ENCODE data around the gene EEF2KMT.
"Not testable (repeated sequence)": the region's sequence is repeated elsewhere in the genome, so short reads cannot be mapped to it uniquely, and the experiment has no call there.

The EEF2KMT gene

DNA sequence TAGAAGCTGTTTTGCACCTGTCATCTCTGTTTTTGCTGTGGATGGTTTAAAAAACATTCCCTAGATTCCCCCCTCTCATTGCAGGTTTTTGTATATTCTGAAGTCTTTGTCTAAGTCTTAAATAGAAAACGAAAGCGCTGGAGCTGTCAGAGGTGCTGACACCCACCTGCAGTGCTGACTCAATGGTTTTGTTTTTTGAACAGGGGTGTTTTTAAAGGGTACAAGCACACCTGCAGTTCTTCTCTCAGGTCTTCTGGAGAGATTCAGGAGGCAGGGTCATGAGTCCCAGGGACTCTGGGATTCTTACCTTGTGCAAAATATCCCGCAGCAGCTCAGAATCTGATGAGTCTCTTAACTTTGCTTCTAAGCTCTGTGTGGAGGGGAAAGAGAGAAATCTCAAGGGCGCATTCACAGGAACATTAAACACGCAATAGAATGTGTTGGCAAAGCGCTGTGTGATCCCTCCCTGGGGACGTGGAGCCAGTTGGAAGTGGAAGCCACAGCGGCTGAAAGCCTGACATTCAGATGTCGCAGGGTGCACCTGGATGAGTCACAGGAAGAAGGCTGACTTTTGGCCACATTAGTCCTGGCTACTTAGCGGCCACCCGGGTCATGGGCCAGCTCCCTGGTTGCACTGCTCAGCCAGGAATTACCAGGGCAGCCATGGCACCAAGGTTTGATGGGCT lies 2.3 kb downstream of the EEF2KMT start:
- DNase-seq = not testable (repeated sequence)

DNA sequence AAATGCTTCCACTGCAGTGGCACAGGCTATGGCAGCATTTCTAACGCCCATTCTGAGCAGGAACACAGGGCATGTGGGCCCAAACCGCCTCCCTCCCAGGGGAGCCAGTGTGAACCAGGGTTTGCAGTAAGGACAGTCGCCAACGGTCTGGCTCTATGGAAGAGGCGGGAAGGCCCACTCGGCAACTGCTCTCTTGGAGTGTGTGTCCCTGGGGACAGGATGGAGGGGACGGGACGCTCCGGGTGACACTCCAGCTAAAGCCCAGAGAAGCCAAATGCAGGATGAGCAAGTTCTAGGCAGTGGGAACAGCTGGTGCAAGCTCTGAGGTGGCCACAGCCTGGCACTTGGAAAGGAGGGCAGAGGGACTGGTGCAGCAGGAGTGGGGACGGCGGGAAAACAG lies 3.8 kb downstream of the EEF2KMT start:
- not testable (repeated sequence) for DNase-seq

DNA sequence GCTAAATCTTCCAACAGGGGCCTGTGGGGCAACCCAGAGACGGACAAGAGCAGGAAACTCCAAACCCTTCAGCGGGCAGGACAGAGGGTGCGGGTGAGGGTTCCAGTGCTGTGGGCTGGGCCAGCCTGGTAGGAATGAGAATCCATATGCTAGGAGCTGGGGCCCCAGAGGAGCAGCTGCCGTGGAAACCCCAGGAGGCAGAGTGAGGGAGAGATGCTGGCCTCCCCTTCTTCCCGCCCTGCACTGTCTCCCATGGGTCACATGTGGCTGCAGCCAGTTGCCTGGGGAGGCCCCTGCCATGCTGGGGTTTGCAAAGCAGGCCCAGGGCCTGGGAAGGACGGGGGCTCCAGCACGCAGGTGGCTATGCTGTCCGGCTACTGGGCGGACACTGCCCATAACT lies 4.5 kb downstream of the EEF2KMT start:
- not testable (repeated sequence) for DNase-seq

DNA sequence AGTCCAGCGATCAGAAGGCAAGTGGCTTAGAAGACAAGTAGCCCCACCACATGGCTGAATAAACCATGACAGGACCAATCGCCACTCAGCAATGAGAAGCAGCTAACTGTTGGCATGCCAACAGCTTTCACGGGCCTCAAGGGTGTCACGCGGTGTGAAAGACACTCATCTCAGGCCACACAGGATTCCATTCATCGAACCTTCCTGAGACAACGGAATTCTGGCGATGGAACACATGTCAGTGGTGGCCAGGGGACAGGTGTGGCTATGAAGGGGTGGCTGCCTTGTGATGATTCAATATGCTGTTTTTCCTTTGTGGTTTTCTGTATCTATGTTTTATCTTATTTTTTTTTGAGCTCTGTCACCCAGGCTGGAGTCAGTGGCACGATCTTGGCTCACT lies 7.0 kb downstream of the EEF2KMT start:
- DNase-seq = not testable (repeated sequence)

DNA sequence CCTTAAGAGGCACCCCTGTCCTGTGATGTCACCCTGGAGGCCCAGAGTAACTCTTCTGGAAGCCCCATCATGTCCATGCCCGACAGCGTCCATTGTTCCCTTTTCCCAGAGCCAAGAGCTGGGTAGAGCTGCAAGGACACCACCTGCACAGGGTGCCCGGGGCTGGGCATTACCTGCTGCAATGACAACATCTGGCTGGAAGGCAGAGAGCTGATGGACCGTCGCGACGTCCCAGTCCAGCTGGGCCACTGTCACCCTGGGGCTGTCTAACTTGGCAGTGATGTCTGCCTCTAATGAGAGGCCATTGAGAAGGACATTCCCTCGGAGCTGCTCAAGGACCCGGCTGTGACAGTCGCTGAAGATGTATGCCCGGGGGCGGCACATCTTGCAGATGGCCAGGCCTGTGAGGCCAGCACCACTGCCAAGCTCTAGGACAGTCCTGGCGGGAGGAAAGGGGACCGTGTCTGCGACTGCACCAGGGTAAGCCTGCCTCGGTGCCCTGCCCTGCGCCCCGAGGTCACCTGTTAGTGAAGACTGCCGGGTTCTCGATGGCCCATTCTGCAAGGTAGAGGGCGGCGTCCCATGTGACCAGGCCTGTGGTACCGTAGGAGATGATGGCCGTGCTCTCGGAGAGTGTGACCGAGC lies 7.6 kb downstream of the EEF2KMT start:
- DNase-seq = not testable (repeated sequence)

DNA sequence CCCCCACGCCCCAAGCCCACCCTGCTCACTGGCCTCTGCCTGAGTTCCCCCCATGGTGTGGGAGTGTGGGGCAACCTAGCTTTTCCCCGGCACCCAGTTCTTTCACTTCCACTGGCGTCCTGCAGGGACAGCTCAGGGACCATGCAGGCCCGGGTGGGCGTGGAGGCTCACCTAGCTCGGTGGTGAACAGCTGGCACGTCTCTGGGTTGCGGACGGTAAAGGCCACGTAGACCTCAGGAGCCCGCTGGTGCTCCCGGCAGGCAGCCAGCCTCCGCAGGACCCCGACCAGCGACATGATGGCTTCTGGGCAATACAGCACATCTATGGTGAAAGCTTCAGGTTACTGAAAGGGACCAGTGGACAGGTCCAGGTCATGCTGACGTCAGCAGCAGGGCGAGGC lies 8.7 kb downstream of the EEF2KMT start:
- not testable (repeated sequence) for DNase-seq

DNA sequence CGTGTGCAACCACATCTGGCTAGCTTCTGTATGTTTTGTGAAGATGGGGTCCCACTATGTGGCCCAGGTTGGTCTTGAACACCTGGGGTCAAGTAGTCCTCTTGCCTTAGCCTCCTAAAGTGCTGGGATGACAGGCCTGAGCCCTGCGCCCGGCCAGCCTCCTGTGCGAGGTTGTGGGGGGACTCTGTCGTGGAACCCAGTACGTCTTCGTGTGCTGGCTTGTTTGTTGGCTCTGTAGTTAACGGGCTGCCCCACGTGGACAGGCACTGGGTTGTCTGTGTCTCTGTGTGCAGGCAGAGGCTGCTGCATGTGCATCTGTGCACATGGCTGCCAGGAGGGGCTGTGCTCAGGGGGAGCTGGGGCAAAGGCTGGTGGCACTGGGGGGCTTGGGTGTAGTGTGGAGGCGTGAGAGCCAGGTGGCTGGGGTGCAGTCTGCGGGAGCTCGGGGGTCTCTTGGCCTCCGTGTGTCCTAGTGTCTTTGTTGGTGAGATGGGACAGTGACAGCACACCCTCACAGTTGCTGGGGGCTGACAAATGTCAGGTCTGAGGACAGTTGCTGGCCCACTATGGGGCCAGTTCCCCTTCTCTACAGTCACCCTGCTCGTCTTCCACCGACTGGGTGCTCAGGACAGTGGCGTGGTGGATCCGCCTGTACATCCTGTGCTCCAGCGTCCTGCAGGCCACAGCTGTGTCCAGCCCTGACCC lies 9.4 kb downstream of the EEF2KMT start:
- DNase-seq = not testable (repeated sequence)

DNA sequence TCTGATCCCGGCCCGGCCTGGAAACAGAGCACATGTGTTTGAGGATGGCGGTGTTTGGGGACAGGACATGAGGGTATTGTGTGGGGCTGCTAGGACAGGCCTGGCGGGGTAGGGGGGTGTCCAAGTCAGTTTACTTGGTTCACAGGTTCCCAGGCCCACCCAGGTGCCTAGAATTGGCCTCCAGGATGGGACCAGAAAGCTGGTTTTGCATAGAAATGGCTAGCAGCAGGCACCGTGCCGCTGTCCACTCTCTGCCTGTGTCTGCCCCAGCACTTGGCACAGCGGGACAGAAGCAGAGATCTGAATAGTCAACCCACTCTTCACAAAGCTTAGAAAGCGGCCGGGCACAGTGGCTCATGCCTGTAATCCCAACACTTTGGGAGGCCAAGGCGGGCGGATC lies 11.9 kb downstream of the EEF2KMT start:
- DNase-seq = not testable (repeated sequence)

DNA sequence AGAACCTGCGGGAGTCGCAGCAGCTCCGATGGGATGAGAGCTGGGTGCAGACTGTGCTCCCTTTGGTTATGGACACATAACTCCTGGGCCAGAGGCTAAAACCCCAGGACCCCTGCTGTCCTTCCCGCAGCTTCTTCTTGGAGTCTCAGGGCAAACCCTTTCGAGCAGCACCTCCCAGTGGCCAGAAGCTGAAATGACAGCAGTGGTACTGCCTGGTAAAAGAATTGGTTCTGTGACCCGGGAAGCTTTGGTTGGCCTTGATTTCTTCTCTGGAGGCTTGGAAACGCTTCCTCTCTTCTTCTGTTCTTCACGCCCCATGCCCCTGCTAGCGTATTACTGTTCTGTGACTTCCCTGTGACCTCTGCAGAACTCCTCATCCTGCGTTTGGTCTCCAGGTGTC lies 12.8 kb downstream of the EEF2KMT start:
- DNase-seq = peak; percentile 51

DNA sequence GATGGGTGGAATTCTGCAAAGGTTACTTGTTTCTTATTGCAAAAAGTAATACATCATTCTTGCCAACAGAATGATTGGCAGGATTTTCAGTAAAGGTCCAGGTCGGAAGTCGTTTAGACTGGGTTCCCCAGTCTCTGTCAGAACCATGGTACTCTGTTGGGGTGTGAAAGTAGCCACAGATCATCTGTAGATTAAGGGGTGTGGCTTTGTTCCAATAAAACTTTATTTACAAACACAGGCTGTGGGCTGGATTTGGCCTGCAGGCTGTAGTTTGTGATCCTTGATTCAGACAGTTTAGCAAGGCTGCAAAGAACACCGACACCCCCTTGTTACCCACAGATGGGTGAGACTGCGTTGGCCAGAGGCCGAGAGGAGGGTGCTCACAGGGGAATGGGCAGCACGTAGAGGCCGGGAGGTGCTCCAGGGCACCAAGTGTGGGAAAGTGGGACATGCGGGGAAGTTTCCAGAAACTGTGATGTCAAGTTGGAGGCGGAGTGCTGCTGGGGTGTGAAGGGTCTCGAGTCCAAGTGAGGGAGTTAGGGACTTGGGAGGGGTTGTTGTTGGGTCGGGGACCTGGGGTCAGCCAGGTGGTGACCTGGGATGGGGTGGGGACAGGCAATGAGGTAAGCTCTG lies 13.4 kb downstream of the EEF2KMT start:
- not testable (repeated sequence) for DNase-seq

DNA sequence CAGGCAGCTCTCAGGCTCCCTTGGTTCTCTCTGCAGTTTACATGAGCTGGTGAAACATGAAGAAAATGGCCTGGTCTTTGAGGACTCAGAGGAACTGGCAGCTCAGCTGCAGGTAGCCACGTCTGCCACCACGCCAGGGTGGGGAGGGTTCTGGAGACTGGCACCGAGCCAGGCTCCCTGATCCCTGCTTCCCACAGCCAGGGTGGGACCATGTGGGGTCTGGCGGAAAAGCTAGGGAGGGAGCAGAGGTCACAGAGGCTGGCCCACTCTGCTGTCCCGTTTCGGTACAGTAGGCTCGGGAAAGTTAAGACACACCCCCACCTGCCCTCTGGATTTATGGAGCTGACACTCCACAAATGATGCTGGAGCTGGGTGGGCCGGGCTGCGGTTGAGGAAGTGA lies 13.9 kb downstream of the EEF2KMT start:
- DNase-seq = not testable (repeated sequence)

DNA sequence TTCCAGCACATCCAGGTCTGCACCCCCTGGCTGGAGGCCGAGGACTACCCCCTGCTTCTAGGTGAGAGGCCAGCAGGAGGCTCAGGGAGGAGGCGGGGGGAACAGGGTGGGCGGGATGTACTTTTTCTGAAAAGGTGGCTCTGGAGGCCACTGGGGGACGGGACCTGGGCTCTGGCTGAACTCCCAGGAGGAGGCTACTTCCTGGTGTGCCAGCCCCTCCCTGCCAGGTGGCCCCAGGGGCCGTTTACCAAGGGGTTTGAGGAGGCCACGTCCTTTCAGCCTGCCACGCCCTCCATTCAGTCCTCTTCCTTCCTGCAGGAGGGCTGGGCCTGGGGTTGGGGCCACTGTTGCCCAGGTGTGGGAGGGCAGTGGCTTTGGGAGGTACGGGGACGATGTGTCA lies 16.6 kb downstream of the EEF2KMT start:
- DNase-seq = not testable (repeated sequence)

DNA sequence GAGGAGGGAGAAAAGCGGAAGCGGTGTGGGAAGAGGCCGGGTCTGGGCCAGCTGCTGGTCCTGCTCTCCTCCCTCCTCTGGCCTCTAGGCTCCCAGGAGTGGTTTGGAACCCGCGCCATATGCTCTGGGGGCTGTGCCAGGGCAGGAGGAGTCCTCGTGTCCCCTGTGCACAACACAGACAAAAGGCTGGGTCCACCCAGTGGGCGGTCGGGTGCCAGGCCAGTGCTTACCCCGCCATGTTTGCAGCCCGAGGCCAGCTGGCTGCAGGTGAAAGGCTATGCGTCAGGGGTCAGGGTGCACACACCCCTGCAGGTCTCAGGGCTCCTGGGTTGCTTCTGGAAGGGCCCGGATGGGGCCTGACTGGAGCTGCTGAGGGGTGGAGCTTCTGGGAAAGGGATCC lies 17.1 kb downstream of the EEF2KMT start:
- DNase-seq = not testable (repeated sequence)

DNA sequence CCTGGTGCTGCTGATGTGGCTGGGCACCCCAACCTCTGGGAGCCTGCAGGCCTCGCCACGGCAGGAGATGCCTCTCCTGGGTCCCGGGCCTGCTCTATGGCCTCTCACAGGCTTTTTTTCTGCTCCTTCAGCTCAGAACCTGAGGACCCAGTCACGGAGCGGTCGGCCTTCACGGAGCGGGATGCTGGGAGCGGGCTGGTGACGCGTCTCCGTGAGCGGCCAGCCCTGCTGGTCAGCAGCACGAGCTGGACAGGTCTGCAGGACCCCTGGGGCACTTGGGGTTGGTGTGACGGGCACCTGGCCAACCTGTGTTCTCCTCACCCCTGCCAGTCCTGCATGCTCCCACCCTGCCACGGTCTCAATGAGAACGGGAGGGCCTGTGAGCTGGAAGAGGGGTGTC lies 19.0 kb downstream of the EEF2KMT start:
- no peak for DNase-seq

DNA sequence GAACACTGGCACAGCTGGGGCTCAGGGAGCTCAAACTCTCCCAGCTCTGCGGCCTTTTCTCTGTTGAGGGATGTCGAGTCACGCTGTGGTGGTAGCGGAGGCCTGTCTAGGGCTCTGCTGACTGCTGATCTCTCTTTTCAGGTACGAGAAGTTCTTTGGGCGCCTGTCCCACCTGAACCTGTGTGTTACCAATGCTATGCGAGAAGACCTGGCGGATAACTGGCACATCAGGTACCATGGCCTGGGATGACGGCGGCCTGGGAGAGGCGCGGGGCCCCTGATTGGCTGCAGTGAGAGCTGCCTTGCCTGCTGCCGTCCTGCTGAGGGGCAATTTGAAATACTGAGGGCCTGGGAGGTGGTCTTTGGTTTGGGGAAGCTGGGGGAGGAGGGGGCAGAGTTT lies 20.3 kb downstream of the EEF2KMT start:
- DNase-seq = no peak

DNA sequence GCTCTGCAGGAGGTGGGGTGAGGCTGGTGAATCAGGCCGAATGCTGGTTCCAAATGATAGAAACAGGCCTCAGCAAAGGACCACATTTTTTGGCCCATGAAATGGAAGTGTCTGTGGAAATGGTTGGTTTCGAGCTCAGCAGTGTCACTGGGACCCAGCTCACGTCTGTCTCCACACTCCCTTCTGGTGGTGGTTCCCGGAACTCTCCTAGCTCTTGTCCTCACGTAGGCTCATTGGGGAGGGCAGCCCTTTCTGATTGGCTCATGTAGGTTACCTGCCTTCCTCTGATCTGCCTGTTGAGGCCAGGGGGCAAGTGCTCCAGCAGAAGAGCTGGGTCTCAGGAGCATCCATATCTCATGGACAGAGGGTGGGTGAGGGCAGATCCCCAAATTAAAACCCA lies 22.0 kb downstream of the EEF2KMT start:
- DNase-seq = no peak

DNA sequence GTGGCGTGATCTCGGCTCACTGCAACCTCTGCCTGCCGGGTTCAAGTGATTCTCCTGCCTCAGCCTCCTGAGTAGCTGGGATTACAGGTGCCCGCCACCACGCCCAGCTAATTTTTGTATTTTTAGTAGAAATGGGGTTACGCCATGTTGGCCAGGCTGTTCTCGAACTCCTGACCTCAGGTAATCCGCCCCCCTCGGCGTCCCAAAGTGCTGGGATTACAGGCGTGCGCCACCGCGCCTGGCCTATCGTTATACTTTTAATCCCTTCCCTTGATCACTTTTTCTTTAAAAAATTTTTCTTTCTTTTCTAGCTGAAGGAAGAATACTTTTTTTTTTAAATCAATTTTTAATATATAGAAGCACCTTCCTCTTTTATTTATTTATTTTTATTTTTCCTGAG lies 23.8 kb downstream of the EEF2KMT start:
- DNase-seq = not testable (repeated sequence)

DNA sequence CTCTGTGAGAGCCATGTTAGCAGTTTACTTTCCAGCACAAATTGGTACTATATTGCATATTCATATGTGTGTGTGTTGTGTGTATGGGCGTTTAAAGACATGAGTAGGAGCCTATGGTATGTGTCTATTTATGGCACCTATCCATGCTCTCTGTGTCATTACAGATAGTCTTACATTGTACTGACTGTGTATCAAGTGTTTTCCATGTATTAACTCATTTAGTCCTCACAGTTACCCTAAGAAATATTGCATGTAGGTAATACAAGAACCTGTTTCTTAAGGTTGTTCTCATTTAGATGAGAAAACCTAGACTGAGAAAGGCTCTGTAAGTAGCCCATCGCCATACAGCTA lies 24.3 kb downstream of the EEF2KMT start:
- no peak for DNase-seq

DNA sequence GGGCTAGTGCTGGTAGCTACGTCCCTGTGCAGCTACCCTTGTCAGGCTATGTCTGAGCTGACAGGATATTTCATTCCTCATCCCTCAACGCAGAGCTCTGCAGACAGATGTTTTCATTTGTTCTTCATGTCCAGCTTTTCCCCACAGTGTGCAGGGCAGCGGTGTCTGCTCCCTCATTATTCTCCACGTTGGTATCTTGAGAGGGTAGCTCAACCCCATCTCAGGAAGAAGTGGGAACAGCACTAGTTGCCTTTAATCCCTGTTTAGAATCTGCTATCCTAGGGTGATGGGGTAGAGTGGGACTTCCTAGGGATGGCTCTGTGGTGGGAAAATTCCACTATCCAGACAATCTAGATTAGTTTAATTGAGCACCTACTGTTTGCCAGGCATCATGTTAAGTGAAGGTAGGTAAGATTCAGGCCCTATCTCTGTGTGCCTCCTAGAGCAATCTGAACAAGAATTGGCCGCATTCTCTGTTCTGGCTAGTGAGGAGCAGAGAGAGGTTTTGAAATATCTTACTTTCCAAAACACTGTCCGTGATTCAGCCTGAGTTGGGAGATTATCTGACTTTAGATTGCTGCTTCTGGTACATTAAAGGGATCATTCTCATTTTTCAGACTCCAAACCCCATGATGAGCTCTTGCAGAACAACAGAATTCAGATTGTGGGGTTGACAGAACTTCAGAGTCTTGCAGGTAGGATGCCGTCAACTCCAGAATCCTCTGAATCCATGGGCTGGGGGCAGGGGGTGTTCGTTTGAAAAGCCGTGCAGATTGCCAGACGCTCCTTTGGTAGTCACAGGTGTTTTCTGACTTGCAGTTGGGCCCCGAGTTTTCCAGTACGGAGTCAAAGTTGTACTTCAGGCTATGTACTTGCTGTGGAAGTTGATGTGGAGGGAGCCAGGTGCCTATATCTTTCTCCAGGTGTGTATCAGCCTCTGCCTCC lies 25.0 kb downstream of the EEF2KMT start:
- DNase-seq = no peak

DNA sequence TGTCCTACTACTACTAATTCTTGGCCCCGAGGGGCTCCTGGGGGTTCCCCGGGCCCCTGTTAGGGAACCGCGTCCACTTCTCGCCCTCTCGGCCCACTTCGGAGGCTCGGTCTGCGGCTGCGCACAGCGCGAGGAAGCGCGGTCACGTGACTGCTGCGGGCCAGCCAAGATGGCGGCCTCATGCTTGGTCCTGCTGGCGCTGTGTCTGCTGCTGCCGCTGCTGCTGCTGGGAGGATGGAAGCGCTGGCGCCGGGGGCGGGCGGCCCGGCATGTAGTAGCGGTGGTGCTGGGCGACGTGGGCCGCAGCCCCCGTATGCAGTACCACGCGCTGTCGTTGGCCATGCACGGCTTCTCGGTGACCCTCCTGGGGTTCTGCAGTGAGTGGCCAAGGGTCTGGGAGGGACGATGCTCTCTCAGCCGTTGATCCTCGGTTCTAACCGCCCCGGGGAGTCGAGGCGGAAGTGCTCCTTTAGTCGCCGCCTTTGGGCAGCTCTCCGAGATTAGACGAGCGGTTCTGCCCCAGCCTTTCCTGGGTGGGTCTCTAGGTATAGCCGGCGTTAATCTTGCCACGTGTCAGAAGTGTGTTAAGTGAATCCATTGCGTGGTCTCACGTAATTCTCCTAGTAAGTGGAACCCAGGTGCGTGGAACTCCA lies 25.8 kb downstream of the EEF2KMT start, which contains the start of gene ALG1:
ALG1 (plus strand) TSS at position 163 of the 653 bp plus-strand sequence; CDS start at position 170, 7 bp downstream.
- peak; percentile 88 for DNase-seq

DNA sequence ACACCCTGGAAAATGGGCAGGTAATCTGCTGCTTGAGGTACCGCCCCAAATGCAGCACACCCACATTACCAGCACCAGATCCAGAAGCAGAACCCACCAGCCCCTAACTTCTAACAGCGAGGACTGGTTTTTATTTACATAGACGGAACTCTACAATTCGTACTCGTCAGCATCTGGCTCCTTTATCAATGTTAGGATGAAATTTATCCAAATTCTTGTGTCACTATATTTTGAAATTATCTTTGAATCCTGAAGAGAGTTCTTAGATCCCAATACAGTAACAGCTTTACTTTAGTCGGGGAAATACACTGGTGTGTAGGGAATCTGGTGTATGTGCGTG lies 26.3 kb downstream of the EEF2KMT start:
- no peak for DNase-seq

All from stimulated activated CD4-positive, alpha-beta T cell treated with anti-CD3 and anti-CD28 coated beads, Interleukin-12 subunit alpha, Interleukin-12 subunit beta, amount 100 ng/mL, for 4 hours (primary cell).